Stimulated activated CD4-positive, alpha-beta T cell treated with anti-CD3 and anti-CD28 coated beads, Interleukin-4, amount 100 ng/mL, for 1 hour (primary cell): ENCODE results near the gene FOXP1.

Source experiments
- DNase-seq: peaks from one replicate; pipeline ENCODE4 v3.0.0-alpha.2; 2020

The FOXP1 gene

DNA sequence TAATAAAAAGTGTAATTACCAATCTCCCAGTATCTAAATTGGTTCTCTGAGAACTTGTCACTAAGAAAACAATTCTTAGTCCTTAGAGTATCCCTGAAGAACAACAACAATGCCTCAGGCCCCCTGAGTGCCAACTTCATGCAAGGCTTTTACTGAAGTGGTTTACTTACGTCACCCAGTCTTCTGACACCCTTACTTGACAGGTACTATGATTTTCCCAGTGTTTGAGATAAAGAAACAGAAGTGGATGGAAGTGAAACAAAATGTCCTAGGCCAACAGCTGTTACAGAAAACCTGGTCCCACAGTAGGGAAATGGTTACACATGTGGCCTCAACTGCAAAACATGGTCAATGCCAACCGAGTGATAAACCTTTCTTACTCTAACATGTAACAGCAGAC is 331.1 kb downstream of the FOXP1 start:
- DNase-seq = no peak

DNA sequence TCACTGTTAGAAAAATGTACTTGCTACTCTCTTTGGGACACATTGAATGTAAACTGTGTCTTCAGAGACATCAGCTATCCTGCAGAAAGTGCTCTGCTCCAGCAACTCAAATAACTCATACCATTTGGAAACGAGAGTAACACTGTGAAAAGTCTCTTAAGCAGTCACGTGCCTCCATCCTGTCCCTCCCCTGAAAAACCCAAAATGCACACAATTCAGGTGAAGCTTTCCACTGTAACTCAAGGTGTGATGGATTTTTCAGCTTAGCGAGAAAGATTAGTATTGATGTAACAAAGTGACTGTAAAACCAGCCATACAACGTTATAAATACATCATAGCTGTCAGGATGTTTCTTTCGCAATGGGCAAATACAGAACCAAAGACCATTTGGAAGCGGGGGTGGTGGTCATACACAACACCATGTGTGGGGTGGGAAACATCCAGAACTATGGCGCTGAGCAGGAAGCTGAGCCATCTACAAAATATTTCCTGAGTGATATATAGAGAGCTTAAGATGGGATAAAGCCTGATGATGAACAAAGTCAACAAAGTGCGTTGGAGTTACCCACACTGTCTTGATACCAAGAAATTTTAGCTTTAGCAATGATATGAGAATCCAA is 332.3 kb downstream of the FOXP1 start:
- no peak for DNase-seq

DNA sequence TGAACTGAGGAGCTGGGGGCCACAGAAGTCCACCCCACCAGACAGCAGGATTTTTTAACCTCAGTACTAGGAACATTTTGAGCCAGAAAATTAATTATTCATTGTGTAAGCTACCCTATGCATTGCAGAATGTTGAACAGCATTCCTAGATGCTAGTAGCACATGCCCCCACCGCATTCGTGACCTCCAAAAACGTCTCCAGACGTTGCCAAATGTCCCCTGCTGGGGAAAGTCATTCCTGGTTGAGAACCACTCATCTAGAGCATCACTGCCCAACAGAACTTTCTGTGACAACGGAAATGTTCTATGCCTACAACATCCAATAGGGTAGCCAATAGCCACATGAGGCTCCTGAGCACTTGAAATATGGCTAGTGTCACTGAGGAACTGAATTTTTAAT is 333.5 kb downstream of the FOXP1 start:
- no peak for DNase-seq

DNA sequence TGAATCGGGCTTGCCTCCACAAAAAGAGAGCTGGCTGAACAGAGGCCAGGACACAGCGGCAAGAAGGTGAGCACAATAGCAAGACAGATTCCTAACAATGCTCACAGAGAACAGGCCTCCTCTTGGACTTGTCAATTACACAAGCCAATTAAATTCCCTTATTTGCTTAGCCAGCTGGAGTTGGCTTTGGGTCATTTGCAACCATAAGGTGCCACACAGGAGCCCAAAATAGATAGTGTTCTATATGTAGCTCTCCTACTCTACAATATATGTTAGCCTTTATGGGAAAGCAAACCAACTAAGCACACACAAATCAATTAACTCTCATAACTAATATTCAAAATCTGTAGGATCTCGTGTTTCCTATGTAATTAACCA is 335.6 kb downstream of the FOXP1 start:
- no peak for DNase-seq

DNA sequence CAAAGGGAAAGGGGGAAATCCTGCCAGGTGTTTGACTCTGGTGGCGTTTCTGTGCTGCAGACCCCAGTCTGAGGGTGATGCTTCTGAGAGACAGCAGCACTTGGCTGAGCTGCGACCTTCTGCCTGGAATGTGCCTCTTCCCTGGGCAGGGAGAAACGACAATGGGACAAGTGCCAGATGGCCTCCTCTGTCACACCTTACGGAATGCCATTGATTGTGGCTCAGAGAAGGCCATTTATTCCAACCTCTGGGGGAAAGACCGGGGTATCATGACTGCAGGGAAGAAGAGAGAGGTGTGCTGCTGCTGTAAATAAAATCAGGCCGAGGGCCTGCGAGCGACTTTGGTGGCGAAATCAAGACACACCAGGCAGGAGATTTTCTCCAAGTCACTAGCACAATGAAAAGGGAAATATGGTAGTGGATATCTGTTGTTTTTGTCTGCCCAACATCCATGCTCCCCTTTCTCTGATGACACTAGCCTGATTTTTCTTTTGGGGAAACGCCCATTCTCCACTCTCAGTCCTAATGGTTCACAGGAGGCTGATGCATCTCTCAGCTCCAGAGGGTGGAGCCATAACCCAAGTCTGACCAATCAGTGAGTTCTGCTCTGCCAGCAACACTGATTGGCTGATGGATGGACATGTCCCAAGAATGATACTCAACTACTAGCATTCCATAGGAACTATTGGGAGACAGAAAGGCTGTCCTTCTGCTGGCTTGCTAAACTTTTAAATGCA is 336.1 kb downstream of the FOXP1 start:
- no peak for DNase-seq

DNA sequence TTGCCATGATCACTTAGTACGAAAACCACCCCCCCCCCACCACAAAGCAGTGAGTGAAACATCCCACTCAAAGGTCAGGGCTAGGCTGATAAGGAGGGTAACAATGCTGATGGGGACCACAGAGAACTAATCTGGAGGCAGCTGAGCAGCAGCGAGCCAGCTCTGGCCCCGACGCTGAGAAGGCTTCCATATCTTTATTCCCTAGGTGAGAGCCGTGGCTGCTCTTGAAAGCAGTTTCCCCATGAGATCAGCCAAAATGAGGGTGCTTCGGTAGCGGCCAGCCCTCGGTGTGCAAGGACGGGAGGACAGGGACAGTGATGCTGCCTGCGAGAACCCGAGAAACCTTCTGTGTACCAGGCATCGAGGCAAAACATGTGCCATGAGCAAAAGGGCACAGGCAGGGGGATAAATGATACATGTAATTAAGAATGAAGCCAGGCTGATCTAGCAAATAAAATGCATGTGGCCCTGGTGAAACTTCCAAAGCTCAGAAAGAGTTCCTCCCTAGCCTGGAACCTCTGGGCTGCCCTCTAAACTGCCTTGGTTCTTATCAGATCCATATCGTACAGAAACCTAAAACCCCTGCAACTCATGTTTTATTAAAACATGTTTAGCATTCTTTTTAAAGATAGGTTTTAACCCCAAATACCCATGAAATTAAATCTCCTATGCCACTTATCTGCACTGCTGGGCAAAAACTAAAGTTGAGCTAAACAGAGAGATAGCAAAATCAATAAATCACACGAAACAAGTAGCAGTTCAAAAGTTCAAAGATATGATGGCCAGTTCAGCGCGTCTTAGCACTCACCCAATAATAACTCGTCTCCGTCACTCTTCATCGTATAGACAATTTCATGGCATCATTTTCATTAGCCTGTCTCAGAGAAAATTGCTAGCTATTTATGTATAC is 337.3 kb downstream of the FOXP1 start:
- DNase-seq = no peak

DNA sequence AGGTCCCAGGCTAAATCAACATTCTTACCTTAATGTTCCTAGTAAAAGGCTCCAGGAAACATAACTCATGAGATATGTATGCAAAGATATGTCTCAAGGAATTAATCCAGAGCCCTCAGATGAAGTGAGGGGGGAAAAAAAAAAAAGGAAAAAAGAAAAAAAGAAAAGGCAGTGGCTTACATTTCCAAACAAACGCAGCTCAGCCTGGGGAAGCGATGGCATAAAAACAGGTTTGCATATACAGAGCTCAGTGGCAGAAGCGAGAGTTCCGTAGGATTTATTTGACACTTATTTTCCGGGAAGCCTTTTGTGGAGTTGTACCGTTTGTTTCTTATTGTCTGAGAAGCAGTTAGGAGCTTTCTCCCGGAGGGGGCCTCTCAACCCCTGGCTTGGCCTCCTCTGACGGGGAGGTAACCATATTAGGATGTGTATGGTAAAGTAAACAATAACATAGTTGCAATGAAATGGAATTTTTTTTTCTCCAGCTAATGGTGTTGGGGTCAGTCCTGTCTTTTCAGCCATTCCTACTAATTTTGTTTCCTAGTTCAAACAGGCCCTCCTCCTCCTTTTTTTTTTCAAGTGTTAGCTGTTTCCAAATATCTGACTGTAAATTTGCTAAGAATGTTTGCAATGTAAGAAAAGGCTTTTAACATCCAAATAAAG is 338.6 kb downstream of the FOXP1 start:
- no peak for DNase-seq

DNA sequence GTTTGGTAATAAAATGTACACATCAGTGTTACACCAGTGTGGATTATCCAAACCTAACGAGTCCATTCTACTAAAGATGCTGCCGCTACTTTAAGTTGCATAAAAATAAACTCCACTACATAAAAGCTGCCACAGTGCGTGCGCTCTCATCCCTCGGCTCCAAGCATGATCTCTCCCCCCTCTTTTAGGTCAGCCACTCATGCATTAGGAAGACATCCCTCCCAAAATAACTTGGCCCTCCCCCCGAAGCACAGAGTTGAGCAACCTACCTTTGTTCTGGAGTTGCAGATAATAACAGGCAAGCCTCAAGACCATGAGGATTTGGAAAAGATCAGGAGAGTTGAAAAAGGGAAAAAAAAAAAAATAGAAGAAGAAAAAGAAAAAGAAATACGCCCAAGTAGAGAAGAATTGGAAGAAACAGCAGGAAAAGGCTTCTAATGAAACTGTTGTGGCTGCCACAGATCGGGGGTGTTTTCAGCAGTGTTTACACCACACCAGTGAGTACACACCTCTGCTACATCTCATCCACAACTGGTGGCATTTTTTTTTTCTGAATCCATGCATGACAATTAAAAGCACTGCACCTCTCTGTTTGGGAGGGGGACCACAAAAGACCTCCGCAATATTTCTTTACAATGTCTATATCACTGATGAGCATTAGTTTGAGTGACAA is 339.2 kb downstream of the FOXP1 start:
- DNase-seq = no peak

DNA sequence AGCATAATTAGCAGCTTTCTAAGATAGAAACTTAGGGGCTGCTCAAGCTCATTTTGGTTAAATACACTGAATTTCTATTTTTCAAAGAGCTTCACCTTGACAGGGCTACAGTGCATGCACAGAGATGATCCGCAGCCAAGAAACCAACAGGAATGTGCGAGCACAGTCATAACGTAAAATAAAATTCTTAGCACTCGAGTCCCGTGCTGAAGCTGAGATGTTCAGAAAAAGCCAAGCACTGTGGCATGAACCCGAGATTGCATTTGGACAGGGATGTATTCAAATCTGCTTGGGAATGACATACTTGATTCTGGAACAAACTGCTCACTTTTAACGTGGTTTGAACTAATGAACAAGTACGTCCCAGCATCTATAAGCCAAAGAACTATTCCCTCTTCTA is 340.3 kb downstream of the FOXP1 start:
- DNase-seq = no peak

DNA sequence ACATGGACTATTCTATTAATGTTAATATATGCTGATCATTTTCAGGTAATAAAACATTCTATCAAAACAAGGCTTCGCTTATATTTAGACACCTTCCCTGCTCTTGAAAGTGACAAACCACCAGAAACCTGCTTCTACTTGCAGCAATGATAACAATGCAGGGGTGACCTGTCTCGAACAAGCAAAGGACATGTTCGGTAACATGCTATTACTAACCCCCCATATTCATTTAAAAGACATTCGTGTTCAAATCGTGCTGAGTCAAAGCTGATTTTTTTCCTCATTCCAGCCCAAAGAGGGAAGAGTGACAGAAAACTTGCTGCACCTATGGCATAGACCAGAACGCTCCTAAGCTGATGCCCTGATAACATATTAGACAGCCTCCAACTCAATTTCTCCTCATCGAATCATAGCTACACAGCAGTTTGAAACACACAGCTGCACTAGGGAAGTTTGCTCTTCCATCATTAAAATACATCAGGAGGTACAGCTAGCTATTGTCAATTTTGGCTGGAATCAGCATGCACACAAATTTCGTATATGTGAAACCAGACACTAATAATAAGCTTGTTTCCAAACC is 341.5 kb downstream of the FOXP1 start:
- no peak for DNase-seq

DNA sequence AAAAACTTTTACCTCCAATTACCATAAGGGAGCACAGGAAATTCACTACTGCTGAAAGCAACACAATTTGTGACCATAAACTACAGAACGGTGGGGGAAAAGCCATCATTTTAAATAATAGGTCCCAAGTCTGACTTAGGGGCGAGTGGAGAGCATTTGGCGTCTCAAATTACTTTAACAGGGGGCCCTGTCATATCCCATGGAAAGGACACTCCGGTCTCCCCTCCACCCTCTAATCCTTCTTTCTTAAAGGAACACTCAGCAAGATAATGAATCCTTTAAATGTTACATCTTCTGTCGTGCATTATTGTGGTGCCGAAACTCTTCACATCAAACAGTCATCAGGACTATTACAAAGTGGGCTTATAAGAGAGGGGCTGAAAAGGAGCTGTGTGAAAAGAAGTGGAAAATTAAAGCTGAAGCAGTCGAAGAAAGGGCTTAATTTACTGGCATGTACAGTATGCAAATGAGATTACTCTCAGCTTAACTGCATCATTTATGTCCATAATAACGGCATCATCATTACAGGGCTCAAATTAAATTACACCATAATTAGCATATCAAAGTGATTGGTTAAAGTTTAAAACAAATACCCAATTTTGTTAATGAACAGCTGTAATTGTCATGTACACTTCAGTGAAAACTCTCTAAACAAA is 342.2 kb downstream of the FOXP1 start:
- DNase-seq = no peak

DNA sequence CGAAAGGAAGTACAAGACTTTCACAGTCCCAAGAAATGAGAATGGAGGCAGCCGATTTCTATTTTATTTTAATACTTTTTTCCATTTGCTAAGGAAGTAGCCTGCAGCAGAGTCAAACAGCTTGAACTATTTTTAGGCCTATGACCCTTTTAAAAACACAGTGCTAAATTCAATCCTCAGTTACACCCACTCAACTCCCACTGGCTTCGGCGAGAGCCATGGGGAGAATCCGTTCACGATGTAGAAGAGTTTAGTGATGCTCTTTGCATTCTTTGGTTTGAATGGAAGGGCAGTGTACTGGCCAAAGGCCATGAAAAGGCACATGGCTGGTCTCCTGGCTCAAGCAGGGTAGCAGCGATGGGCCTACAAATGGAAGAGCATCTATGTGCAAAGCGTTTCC is 343.5 kb downstream of the FOXP1 start:
- DNase-seq = no peak

DNA sequence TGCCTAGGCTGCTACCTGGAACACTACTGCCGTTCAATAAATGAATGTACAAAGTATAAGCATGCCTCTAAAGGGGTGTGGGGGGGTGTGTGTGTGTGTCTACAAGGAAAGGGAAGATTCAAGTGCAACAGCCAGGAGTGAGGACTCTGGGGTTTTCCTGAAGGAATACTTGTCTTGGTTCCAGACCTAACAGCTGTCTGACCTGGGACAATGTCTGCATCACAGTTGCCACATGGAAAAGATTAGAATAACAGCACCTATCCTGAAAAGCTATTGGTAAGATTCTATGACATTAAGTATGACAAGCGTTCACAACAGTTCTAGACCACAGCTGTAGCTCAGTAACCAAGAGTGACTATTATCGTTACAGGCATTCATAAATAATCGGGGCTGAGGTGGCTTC is 345.2 kb downstream of the FOXP1 start:
- no peak for DNase-seq

DNA sequence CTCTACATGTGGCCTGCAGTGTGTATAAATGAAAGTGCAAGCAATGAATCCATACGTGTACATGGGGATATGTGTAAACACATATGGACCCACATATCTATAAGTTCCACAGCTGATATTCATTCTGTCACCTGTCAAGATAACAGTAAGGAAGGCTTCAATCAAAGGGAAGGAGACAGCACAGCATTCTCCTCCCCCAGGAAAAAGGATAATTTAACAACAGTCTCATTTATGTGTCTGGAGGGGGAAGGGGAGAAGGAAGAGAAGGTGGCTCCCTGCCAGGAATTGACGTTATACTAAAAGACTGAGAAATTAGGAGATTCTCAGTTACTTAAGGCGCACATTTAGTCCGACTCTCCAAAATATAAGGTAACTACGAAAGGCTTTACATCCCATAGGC is 345.9 kb downstream of the FOXP1 start:
- no peak for DNase-seq

DNA sequence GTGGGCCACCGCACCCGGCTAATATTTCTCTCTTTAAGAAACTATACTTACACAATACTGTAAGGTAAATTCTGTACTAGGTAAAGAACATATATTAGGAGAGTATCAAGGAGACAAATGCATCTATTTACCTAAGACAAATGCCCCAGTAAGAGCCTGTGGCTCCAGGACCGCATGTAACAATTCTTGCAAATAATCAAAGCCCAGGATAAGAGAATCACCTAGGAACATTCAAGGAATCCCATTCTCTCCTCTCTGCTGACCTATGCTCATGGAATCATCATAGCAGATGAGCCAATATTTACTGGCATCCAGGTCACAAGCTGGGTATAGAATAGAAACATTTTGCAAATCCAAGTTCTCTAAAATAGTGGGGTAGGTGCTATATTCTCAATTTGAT is 347.7 kb downstream of the FOXP1 start:
- no peak for DNase-seq

DNA sequence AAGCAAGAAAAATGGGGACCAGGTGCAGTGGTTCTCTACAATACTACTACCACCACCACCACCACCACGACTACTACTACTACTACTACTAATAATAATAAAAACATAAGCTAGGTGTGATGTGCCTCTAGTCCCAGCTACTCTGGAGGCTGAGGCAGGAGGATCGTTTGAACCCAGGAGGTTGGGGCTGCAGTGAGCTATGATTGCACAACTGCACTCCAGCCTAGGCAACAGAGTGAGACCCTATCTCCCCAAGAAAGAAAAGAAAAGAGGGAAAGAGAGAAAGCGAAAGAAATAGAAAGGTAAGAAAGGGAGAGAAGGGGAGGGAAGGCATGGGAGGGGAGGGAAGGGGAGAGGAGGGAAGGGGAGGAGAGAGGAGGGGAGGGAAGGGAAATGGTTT is 350.6 kb downstream of the FOXP1 start:
- DNase-seq = no peak

DNA sequence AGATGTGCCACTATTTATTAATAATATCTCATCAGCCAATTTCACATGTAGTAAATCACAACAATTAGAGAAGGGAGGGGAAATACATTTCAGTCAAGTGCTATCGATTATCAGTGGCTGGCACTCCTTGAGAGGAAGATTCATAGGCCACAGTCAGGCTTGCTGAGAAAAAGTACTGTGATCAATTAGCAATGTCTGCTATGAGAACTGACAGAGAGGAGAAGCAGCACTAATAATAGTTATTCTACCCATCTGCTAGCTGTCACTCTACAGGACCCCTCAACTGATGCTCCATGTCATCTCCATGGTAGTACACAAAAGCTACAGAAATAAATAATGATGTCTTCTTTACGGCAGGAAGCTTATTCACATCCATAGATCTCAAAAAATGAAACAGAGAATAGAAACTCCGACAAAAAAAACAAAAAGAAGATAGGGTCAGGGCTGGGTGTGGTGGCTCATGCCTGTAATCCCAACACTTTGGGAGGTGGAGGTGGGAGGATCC is 351.3 kb downstream of the FOXP1 start:
- DNase-seq = no peak

DNA sequence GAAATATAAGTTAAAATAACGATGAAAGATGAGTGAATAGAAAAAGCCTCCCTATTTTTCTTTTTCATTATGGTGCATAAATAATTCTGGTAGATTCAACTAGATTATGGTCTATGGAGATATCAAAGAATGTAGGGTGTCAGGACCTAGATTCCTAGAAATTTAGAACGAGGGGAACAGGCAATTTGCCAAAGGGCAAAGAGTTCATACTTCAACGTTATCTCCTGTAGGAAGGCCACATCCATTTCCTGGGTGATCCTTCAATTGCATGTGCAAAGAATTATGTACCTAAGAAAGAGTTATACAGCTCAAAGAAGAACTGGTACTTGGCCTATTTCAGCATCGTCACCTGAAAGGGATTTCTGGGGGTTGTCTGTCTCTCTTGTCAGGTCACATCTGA is 351.8 kb downstream of the FOXP1 start:
- no peak for DNase-seq

DNA sequence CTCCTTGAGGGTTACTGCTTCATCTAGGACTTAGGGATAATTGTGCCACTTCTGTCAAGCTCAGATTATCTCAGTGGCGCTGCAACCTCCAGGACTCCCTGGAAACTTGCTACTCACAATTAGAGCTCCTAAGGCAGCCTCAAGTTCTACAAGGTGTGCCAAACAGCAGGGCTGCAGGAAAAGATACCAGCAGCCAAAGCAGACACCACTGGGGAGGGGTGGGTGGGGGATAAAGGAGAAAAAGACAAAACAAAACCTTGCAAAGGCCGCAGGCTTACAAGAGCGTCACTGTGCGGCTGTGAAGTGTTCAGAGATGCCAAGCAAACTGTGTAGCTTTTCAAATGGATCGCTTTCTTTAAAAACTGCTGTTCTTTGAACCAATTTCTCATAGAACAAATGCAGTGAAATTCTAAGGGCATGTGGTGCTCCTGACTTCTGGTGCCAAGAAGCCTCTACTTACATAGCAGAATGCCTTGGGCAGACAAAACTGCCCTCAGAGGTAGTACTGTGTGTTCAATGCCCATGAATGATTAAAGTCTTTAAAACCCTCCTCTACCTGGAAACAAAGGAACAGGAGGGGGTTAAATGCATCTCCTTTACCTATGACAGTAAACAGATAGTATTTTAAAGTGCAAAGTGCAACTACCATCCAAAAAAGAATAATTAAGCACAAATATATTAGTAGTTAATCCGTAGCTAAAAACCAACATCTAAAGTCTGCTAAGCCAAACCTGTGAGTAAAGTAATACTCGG is 353.4 kb downstream of the FOXP1 start:
- no peak for DNase-seq

DNA sequence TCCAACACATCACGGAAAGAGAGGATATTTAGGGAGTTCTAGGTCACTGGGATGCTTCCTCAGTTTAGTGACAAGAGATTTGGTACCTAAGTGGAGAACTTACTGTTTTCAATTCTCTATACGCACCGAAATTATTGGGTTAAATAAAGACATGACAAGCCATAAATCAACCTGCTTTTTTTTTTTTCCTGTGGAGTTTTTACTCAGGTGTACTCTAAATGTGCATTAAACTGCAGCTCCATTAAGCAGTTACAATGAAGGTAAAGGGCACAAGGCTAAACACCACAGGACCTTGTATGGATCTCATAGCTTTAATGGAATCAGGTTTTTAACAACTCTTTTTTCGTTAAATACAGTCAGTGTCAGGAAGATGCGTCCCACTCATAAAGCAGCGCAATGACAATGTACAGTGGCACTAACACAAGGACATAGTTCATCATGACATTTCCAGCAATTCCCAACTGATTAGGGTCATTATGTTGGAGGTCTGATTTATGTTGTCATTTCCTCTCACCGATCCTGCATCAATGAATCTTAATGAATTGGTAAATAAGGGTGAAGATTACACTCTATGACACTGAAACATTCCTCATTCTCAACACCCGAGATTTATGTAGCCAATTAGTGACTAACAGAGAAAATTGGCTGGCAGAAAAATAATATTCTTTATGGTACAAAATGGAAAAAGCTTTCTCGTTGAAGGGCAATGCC is 355.2 kb downstream of the FOXP1 start:
- no peak for DNase-seq
